Stimulated activated CD8-positive, alpha-beta memory T cell treated with anti-CD3 and anti-CD28 coated beads, Interleukin-4, amount 100 ng/mL, for 48 hours (primary cell): Measurements from ENCODE around the gene BRI3BP.
A peak's percentile ranks its signal among the peaks of the same experiment; 100 is the strongest.
"Not testable (repeated sequence)": the region's sequence is repeated elsewhere in the genome, so short reads cannot be mapped to it uniquely, and the experiment has no call there.

Source experiments
- DNase-seq: peaks from one replicate; pipeline ENCODE4 v3.0.0-alpha.2; 2020

Gene BRI3BP

DNA sequence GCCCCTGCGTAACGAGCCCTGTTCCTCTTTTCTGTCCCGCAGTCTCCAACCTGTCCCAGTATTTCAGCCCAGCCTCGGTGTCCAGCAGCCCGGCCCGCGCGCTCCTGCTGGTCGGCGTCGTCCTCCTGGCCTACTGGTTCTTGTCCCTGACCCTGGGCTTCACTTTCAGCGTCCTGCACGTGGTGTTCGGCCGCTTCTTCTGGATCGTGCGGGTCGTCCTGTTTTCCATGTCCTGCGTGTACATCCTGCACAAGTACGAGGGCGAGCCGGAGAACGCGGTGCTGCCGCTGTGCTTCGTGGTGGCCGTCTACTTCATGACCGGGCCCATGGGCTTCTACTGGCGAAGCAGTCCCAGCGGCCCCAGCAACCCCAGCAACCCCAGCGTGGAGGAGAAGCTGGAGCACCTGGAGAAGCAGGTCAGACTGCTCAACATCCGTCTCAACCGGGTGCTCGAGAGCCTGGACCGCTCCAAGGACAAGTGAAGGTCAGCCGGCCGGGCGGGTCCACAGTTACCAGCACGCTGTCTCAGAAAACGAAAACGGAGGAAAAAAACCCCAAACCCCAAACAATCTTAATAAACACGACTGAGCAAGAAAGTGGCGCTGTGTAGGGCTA lies 31.6 kb downstream of the BRI3BP start:
- no peak for DNase-seq

DNA sequence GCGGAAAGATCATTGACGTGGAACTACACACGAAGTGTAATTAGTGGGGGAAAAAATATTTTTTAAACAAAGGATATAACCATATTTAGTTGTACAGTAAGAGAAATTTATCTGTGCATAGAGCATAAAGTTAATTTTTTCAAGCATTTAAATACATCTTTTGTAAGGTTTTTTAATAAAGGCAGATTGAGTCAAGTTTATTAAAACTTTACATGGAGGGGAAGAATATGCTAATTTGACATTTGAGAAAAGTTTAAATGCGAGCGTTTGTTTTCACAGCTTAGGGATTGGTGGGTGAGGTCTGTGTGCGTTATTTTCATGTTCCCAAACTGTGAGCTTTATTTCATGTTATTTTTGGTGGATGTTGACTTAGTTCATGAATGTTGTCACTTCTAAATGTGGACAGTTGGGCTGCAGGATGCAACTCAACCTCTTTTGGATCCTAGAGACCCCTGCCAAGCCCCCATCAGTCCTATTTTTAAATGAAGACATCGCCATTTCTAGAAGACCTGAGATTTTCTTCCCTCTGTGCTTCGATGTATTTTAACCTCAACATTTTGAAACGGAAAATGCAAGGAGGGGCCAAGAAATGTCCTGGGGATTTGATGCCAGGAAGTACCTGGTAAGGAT lies 32.3 kb downstream of the BRI3BP start:
- no peak for DNase-seq

DNA sequence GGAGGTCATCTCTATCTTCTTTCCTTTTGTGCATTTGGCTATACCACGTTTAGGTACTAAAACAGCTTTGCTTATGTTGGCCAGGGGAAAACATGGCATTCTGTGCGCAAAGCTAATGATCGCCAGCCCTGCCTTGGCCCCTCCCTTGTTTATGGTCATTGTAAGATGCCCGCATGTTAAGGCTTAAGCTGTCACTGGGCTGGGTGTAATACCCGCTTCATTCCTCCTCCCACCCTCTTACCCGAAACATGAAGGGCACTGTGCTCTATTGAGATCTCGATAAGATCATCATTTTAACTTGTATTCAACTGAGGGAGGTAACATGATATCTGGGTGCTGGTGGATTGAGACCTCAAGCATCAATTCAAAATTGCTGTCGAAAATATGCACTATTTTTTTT lies 34.7 kb downstream of the BRI3BP start:
- no peak for DNase-seq

DNA sequence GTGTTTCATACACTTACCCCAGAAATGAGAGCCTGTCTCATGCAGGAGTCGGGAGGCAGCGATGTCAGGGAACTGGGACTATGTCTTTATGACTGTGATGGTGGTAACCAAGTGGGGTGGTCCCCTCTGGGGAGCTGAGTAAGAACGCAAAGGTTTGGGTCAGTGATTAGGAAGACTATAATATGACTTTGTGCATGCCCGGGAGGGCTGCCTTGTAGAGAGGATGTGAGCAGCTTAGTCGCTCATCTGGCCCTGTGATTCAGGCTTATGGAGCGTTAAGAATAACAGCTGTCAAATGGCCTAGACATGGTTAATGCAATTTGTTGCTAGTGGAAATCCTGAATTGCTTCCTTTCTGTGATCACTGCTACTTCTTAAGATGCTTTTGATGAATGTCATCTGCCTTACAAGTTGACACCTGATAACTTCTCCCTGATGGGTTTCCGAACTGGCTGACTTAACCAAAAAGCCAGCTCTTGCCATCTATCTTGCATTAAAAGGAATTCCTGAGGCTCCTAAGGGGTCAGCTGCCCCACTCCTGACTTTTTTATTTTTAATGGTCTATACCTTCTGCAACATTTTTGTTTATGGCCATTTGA lies 36.4 kb downstream of the BRI3BP start:
- no peak for DNase-seq

DNA sequence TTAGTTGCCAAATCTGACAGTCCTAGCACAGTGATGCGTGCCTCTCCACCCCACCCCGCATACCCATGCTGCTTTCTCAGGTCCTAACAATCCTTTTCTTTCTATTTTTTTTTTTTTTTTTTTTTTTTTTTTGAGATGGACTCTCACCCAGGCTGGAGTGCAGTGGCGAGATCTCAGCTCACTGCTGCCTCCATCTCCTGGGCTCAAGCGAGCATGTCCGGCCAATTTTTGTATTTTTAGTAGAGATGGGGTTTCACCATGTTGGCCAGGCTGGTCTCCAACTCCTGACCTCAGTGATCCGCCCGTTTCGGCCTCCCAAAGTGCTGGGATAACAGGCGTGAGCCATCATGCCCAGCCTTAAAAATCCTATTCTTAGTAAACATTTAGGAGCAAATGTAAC lies 38.0 kb downstream of the BRI3BP start:
- DNase-seq: not testable (repeated sequence)

DNA sequence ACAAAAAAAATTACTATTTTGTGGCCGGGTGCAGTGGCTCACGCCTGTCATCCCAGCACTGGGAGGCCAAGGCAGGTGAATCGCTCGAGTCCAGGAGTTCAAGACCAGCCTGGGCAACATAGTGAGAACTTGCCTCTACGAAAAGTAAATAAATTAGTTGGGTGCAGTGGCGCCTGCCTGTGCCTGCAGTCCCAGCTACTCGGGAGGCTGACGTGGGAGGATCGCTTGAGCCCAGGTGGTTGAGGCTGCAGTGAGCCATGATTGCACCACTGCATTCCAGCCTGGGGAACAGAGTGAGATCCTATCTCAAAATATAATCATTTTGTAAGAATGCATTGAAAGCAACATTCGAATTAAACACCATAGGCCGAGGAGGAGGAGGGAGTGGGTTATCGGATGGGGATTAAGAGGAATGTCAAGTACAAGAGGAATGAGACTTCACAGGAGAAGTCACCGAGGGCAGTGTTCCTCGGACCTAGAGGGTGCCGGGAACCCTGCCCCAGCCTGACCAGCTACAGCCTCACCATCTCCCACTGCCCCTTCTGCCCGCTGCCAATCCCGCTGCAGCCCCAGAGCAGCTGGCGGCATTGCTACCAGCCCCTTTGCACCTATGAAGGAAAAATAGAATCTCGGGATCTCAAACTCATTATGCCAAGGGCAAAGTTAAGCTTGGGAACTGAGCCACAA lies 39.2 kb downstream of the BRI3BP start:
- no peak for DNase-seq

DNA sequence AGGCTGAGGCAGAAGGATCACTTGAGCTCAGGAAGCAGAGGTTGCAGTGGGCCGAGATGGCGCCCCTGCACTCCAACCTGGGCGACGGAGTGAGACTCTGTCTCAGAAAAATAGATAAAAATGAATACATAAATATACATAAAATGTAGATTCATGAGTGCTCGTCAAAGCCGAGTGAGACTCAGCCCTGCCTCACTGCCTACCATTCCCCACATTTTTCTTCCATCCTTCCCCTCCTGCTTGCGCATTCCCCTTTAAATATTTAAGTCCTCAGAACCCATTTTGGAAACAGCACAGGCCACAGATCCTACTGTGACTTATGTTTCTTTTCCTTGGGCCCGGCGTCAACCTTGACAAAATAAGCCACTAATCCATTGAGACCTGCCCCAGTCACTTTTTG lies 39.8 kb downstream of the BRI3BP start:
- no peak for DNase-seq

DNA sequence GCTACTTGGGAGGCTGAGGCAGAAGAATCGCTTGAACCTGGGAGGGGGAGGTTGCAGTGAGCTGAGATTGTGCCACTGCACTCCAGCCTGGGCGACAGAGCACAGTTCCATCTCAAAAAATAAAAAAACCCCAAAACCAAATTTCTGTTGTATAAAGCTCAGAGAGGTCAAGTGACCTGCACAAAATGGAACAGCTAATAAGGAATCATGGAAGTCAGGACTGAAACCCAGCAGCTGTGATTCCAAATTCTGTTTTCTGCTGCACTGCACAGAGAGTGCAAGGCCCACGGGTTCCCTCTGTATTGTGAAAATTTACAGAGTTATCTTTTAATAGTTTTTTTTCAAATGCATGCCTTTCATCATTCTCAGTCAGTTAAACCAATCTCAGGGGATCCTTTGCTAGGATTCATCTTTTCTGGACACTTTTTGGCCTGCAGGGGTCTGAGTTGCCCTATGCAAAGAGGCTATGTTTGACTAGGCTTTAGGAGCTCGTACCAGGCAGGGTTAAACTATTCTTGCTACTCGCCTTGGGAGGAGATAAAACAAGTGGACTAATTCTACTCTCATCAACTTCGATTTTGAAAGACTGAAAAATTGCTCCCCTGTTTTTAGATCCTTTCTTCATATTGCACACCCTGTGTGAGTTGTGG lies 45.7 kb downstream of the BRI3BP start:
- no peak for DNase-seq

DNA sequence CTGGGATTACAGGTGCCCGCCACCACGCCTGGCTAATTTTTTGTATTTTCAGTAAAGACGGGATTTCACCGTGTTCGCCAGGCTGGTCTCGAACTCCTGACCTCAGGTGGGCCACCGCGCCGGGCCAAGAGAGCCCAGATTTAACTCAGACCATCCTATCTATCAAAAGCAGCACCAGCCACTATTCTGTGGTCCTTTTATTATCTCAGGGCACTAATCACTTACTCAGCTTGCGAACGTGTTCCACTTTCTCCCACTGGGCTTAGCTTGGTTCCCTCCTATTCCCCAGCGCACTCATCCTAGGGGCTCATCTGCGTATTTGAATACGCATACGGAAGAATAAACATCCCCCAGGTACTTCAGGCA lies 55.6 kb downstream of the BRI3BP start:
- no peak for DNase-seq

DNA sequence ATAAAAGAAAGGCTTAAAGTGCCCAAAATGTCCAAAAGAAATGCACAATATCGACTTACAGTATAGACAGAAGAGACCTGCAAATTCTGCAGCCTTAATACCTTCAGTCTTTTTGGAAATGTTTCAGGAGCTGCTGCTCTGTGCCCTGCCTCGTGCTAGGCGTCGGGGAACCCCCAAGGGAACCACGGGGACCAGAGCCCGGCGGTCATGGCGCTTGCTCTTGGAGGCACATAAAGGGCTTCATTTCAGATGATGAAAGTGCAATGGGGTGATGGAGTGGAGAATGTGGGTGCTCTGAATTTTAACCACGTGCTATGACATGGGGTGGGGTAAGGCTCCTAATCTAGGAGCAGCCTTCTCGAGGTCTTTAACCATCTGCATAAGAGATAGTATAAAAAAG lies 57.0 kb downstream of the BRI3BP start:
- DNase-seq: no peak

DNA sequence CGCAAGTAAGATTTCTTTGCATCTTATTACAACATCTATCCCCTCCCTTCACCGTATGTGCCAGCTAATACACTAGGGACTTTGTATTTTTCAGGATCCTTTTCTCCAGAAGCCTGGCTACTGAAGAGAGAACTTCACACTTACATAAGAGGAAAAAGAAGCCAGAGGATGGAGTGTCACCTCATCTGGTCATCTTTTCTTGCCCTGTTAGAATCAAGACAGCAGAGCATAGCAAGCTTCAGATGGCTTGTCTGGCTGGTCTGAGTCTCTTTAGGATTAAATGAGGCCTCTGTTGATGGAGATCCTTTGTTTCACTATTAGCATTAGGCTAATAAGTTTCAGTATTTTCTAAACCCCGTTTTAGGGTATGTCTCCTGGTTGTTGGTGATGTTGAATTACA lies 57.4 kb downstream of the BRI3BP start:
- DNase-seq: no peak

DNA sequence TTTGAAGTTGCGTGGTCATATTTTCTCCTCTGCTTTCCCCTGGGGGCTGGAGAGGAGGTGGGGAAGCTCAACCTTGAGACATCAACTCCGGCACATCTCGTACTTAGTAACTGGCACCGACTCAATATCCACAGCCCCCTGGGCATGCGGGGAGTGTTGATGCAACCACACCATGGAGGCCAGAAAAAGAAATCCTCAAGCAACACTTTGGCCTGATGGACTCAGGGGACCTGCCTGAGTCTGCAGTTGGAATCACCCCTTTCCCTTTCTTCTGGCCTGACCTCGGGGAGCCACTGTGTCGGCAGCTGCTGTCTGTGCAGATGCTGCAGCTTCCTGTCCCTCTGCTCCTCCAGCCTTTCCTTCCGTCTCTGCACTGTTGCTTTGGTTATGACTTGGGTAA lies 60.4 kb downstream of the BRI3BP start:
- DNase-seq: no peak

DNA sequence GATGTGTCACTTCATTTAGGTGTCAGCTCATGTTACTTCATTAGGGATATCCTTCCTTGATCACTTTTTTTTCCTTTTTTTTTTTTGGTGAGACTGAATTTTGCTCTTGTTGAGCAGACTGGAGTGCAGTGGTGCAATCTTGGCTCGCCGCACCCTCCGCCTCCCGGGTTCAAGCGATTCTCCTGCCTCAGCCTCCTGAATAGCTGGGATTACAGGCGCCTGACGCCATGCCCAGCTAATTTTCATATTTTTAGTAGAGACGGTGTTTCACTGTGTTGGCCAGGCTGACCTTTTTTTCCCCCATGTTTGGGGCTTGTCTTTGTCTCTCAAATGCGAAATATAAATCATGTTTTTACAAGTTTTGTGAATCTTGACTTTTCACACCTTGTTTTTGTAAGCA lies 62.1 kb downstream of the BRI3BP start:
- no peak for DNase-seq

DNA sequence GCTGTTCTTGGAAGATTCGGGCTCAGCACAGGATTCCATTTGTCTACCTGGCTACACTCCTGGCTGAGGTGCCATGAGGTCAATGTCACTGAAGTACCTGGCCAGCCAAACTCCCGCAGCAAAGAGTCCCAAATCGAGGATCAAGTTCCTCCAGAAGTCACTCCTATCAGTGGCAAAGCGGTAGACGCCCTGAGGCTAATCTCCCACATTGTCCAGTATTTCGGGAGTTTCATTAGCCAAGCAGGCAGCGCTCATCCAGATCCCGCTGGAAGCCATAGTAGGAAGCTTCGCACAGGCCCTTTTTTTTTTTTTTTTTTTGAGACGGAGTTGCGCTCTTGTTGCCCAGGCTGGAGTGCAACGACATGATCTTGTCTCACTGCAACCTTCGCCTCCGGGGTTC lies 62.9 kb downstream of the BRI3BP start:
- no peak for DNase-seq

DNA sequence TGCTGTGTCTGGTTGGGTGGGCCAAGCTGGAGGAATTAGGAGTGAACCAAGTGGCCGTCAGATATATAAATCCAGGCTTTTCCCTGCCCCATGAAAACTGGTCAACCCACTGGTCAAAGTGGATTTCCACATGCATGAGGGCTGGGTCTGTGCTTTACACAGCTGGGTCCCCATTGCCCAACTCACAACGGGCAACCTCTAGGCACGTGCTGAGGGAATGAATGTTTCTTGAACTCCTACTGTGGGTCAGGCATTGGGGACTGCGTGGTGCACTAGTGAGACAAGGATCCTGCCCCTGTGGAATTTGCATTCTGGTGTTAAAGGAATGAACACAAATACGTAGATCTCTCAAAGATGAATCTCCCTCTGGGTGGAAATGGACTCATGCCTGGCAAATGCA lies 64.3 kb downstream of the BRI3BP start:
- DNase-seq: no peak

DNA sequence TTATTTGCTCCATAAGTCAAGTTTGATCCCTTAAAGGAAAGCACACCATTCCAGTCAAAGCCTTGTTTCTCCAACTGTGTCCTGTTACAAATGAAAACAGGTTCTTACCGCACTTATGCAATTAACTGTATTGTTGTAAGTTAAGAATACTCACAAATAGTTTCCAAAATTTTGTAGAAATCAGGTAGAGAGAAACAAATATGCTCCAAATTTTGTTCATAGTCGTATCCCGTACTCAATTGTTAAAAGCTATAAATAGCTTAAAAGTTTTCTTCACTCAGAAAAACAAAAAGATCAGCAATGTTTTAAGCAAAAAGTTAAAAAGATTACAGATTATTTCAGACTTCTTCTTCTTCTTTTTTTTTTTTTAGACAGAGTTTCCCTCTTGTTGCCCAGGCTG lies 67.8 kb downstream of the BRI3BP start:
- DNase-seq: no peak

DNA sequence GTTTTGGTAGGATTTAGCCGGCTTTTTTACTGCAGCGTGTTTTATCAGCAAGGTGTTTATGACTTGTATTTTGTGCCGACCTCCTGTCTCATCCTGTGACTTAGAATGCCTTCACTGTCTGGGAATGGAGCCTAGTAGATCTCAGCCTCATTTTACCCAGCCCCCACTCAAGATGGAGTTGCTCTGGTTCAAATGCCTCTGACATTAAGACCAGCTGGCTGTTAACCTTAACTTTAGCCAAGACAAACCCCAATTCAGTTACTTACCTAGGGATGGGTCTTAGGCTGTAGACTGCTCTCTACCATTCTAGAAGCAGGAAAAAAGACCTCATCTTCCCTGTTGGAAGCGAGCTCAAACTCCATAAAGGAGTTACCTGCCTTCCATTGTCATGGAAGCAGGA lies 70.1 kb downstream of the BRI3BP start:
- not testable (repeated sequence) for DNase-seq

DNA sequence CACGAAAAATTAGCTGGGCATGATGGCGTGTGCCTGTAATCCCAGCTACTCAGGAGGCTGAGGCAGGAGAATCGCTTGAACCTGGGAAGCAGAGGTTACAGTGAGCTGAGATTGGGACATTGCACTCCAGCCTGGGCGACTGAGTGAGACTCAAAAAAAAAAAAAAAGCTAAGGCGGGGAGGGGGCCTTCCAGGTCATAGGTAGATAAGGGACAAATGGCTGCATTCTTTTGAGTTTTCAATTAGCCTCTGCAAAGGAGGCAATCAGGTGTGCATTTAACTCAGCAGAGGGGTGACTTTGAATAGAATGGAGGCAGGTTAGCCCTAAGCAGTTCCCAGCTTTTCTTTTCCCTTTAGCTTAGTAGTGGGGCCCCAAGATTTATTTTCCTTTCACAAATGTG lies 71.0 kb downstream of the BRI3BP start:
- DNase-seq: no peak

DNA sequence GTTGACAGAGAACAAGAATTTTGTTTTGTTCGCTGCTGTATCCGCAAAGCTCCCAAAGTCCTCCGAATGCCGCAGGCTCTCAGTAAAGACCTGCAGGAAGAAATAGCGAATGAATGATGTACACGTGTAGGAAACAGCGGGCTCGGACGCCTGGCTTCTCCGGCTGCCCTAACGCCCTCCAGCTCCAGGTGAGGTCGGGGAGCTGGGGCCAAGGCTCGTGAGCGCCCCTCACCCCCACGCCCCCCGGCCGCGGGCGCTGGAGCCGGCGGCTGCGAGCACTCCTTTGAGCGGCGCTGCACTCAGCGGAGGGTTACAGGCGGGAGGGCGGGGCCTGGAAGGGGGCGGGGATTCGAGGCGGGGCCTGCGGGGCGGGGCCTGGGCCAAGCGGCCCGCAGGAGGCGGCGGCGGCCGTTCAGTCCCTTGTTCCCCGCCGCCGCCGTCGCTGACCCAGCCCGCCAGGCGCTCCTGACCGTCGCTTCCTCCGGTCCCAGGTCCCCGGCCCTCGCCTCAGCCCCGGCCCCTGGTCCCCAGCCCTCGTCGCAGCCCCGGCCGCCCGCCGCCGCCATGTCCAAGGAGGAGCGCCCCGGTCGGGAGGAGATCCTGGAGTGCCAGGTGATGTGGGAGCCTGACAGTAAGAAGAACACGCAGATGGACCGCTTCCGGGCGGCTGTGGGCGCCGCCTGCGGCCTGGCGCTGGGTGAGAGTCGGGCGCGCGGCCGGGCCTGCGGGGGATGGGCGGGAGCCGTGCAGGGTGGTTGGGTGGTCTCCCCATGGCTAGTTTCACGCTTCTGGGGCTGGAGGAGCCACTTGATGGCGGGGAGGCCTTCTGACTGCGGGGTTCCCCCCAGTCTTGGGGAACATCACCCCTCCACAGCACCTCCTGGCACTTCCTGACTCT lies 71.8 kb downstream of the BRI3BP start, which contains the start of gene AACS:
Gene AACS, plus strand, starts transcription at position 415 of the 898 bp plus-strand sequence. Its CDS starts 150 bp downstream, at position 565.
- DNase-seq: peak; percentile 84

DNA sequence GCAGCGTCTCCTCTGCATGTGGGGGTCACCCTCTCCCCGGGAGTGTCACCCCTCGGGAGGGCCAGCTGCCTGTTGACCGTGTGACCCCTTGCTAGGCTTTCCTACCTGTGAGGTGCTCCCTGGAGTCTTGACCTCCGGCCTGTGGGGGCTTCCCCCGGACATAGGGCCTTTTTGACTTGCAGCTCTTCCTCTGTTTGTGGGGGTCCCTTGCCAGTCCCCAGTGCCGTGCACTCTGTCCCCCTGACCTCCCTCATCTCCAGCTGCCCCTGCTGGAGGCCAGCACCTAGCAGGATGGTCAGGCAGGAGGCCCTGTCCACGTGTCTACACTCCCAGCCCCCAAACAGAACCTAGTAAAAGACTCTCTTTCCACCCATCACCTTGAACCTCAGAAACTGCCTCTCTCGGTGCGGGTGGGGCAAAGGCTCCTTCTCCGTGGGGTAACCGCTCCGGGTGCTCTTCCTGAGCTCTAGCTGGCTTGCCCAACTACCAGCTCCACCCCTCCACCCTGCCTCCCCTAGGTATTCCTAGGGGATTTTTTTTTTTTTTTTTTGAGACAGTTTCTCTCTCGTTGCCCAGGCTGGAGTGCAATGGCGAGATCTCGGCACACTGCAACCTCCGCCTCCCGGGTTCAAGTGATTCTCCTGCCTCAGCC lies 72.6 kb downstream of the BRI3BP start:
- no peak for DNase-seq

DNA sequence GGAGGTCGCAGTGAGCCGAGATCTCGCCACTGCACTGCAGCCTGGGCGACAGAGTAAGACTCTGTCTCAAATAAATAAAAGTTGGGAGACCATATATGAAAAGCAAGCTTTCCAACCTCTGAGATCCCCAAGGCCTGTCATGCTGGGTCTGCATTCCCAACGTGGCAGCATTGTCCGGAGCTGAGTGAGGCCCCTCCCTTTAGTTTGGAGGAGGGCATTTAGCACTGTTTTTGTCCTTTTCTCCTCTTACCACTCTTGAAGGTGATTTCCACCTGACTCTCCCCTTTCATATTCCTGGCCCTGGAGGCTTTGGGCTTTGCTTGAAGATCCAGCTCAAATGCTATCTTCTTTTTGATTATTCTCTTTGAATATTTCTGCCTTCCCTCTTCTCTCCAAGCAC lies 74.9 kb downstream of the BRI3BP start:
- DNase-seq: no peak

DNA sequence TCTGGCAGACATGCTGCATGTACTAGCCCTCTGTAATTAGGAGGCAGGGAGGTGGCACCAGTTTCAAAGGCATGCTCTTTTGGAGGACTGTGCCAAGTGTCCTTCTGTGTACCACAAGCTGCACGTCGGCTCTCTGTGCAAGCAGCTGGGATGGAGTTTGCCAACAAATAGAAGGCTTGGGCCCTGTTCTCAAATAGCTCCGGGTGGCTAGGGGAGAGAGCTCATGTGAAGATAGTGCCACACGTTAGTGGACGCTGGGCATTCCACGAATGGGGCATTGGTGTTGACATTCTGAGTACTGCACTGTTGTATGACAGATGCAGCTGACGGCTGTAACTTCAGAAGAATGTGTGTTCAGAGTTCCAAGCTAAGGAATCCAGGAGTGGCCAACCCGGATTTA lies 76.2 kb downstream of the BRI3BP start:
- no peak for DNase-seq
